ENCODE results near the gene DBNDD1. TPM values are rescaled to one million over a fixed set of nuclear protein-coding genes. Genes with fewer than 3 reads are reported as not detected.
A peak's percentile ranks its signal among the peaks of the same experiment; 100 is the strongest.

Gene DBNDD1
- total RNA-seq, 2 experiments from 2014 or later: 1.2 to 1.5 TPM

GRCh38 chr16:90032674-90033331, 13.5 kb upstream of the DBNDD1 start:
- ATAC-seq: peak; percentile 23
- Mint-ChIP-seq H3K4me1 (no peaks in the 10 kb centered on the region), H3K27ac (no peak overlapping the region), H3K36me3 (ENCODE audit: low read depth) (peaks cover 14% of the 10 kb centered on the region), H3K27me3 (no peaks in the 10 kb centered on the region), H3K4me3 (peak overlapping the region; percentile 22), H3K9me3 (ENCODE audit: low read depth) (peaks cover 6% of the 10 kb centered on the region)
- intact Hi-C loops (cut with DNase I, micrococcal nuclease): no loop called here
- ChIA-PET POLR2A (no interaction called here), CTCF (interaction anchor here (1.6 kb wide), 1 partner anchor 50 kb away, joined by 5 read pairs; no protein-coding TSS in a partner anchor)
- no peak for DNase-seq

- CTCF ChIA-PET: interaction anchor here (1.0 to 1.6 kb wide), 2 partner anchors 50 kb away, joined by 3 to 5 read pairs; no protein-coding TSS in a partner anchor
- no peak for DNase-seq
- ATAC-seq: no peak
- H3K27me3 Mint-ChIP-seq: no peaks in the 10 kb centered on the region
- H3K9me3 Mint-ChIP-seq (ENCODE audit: low read depth): peaks cover 6% of the 10 kb centered on the region
- H3K36me3 Mint-ChIP-seq (ENCODE audit: low read depth): peaks cover 14% of the 10 kb centered on the region
- POLR2A ChIA-PET: no interaction called here
- H3K27ac Mint-ChIP-seq: peak overlapping the region; percentile 47
- peak overlapping the region; percentile 22 for H3K4me3 Mint-ChIP-seq
- H3K4me1 Mint-ChIP-seq: no peaks in the 10 kb centered on the region
- intact Hi-C loops (cut with DNase I, micrococcal nuclease): no loop called here
Observed at GRCh38 chr16:90031931-90032673, 12.8 kb upstream of the DBNDD1 start.

GRCh38 chr16:90031186-90031930, 12.1 kb upstream of the DBNDD1 start:
- ATAC-seq (peak; percentile 44), DNase-seq (no peak)
- peak overlapping the region; percentile 47 for H3K27ac Mint-ChIP-seq
- peaks cover 6% of the 10 kb centered on the region for H3K9me3 Mint-ChIP-seq (ENCODE audit: low read depth)
- intact Hi-C loops (cut with DNase I, micrococcal nuclease): no loop called here
- ChIA-PET POLR2A (interaction anchor here (0.6 kb wide), 1 partner anchor 10 kb away, joined by 5 read pairs; no protein-coding TSS in a partner anchor), CTCF (interaction anchor here (0.9 to 1.0 kb wide), 2 partner anchors 17 to 51 kb away, joined by 3 to 4 read pairs; no protein-coding TSS in a partner anchor)
- H3K27me3 Mint-ChIP-seq: no peaks in the 10 kb centered on the region
- peak overlapping the region; percentile 22 for H3K4me3 Mint-ChIP-seq
- peaks cover 1% of the 10 kb centered on the region for H3K4me1 Mint-ChIP-seq
- peaks cover 14% of the 10 kb centered on the region for H3K36me3 Mint-ChIP-seq (ENCODE audit: low read depth)

- CTCF ChIA-PET: no interaction called here
- DNase-seq (no peak), ATAC-seq (no peak)
- POLR2A ChIA-PET: no interaction called here
- peaks cover 5% of the 10 kb centered on the region for H3K4me1 Mint-ChIP-seq
- peaks cover 14% of the 10 kb centered on the region for H3K36me3 Mint-ChIP-seq (ENCODE audit: low read depth)
- H3K27me3 Mint-ChIP-seq: no peaks in the 10 kb centered on the region
- no peak overlapping the region for H3K4me3 Mint-ChIP-seq
- no peak overlapping the region for H3K27ac Mint-ChIP-seq
- intact Hi-C loops (cut with DNase I, micrococcal nuclease): no loop called here
- H3K9me3 Mint-ChIP-seq (ENCODE audit: low read depth): peaks cover 6% of the 10 kb centered on the region
Observed at GRCh38 chr16:90028985-90029384, 9.7 kb upstream of the DBNDD1 start.

GRCh38 chr16:90027611-90028010, 8.4 kb upstream of the DBNDD1 start:
- Mint-ChIP-seq H3K36me3 (ENCODE audit: low read depth) (peaks cover 13% of the 10 kb centered on the region), H3K27me3 (no peaks in the 10 kb centered on the region), H3K9me3 (ENCODE audit: low read depth) (peaks cover 6% of the 10 kb centered on the region), H3K27ac (no peak overlapping the region), H3K4me3 (no peak overlapping the region), H3K4me1 (peaks cover 5% of the 10 kb centered on the region)
- intact Hi-C loops (cut with DNase I, micrococcal nuclease): no loop called here
- ATAC-seq: no peak
- no peak for DNase-seq
- POLR2A ChIA-PET: no interaction called here
- CTCF ChIA-PET: no interaction called here

- no peak overlapping the region for H3K4me3 Mint-ChIP-seq
- POLR2A ChIA-PET: no interaction called here
- CTCF ChIA-PET: interaction anchor here (0.8 kb wide), 1 partner anchor 8 kb away, joined by 3 read pairs; no protein-coding TSS in a partner anchor
- no peaks in the 10 kb centered on the region for H3K27me3 Mint-ChIP-seq
- DNase-seq (peak; percentile 20), ATAC-seq (no peak)
- no peak overlapping the region for H3K27ac Mint-ChIP-seq
- peaks cover 14% of the 10 kb centered on the region for H3K4me1 Mint-ChIP-seq
- intact Hi-C loops (cut with DNase I, micrococcal nuclease): no loop called here
- H3K9me3 Mint-ChIP-seq (ENCODE audit: low read depth): peaks cover 4% of the 10 kb centered on the region
- H3K36me3 Mint-ChIP-seq (ENCODE audit: low read depth): peaks cover 2% of the 10 kb centered on the region
Observed at GRCh38 chr16:90026135-90026534, 6.9 kb upstream of the DBNDD1 start.

- H3K4me3 Mint-ChIP-seq: peak overlapping the region; percentile 66
- DNase-seq (no peak), ATAC-seq (no peak)
- peaks cover 5% of the 10 kb centered on the region for H3K27me3 Mint-ChIP-seq
- intact Hi-C loops (cut with DNase I, micrococcal nuclease): loop anchor here (2.0 to 5.0 kb wide), 3 partner anchors 28 to 321 kb away; partner anchors contain the start of genes PRDM7 (in 1 of the 2) and SPATA2L (in 1 of the 2)
- peaks cover 21% of the 10 kb centered on the region for H3K4me1 Mint-ChIP-seq
- H3K36me3 Mint-ChIP-seq (ENCODE audit: low read depth): peaks cover 2% of the 10 kb centered on the region
- H3K9me3 Mint-ChIP-seq (ENCODE audit: low read depth): peaks cover 4% of the 10 kb centered on the region
- no peak overlapping the region for H3K27ac Mint-ChIP-seq
- ChIA-PET CTCF (no interaction called here), POLR2A (interaction anchor here (0.6 kb wide), 1 partner anchor 210 kb away, joined by 8 read pairs; no protein-coding TSS in a partner anchor)
Observed at GRCh38 chr16:90023078-90023447, 3.8 kb upstream of the DBNDD1 start.

- peak; percentile 86 for ATAC-seq
- peaks cover 2% of the 10 kb centered on the region for H3K36me3 Mint-ChIP-seq (ENCODE audit: low read depth)
- H3K27ac Mint-ChIP-seq: peak overlapping the region; percentile 77
- H3K4me1 Mint-ChIP-seq: peaks cover 21% of the 10 kb centered on the region
- peak overlapping the region; percentile 66 for H3K4me3 Mint-ChIP-seq
- POLR2A ChIA-PET: interaction anchor here (0.6 to 0.7 kb wide), 2 partner anchors 8 to 209 kb away, joined by 5 to 8 read pairs; no protein-coding TSS in a partner anchor
- CTCF ChIA-PET: interaction anchor here (0.6 to 0.8 kb wide), 2 partner anchors 12 to 14 kb away, joined by 3 read pairs; no protein-coding TSS in a partner anchor
- intact Hi-C loops (cut with DNase I, micrococcal nuclease): loop anchor here (1.0 to 5.0 kb wide), 7 partner anchors 28 to 320 kb away; partner anchors contain the start of genes PRDM7 (in 2 of the 2), DEF8 (in 1 of the 2), FANCA (in 1 of the 2) and SPATA2L (in 1 of the 2)
- H3K9me3 Mint-ChIP-seq (ENCODE audit: low read depth): peaks cover 4% of the 10 kb centered on the region
- peaks cover 5% of the 10 kb centered on the region for H3K27me3 Mint-ChIP-seq
- peak; percentile 92 for DNase-seq
Observed at GRCh38 chr16:90022209-90023077, 3.2 kb upstream of the DBNDD1 start.

- Mint-ChIP-seq H3K27me3 (peaks cover 5% of the 10 kb centered on the region), H3K27ac (no peak overlapping the region), H3K4me1 (peaks cover 17% of the 10 kb centered on the region), H3K9me3 (ENCODE audit: low read depth) (peaks cover 4% of the 10 kb centered on the region), H3K4me3 (no peak overlapping the region), H3K36me3 (ENCODE audit: low read depth) (peaks cover 2% of the 10 kb centered on the region)
- ChIA-PET CTCF (interaction anchor here (0.6 to 1.5 kb wide), 2 partner anchors 12 to 362 kb away, joined by 3 to 4 read pairs; no protein-coding TSS in a partner anchor), POLR2A (interaction anchor here (0.7 kb wide), 1 partner anchor 343 kb away, joined by 3 read pairs; no protein-coding TSS in a partner anchor)
- ATAC-seq (no peak), DNase-seq (no peak)
- intact Hi-C loops (cut with DNase I, micrococcal nuclease): loop anchor here in 1 of 2 experiments (5.0 kb wide), 1 partner anchor 319 kb away; the partner anchor contains the start of gene SPATA2L
Observed at GRCh38 chr16:90020838-90021382, 1.7 kb upstream of the DBNDD1 start.

- ChIA-PET POLR2A (interaction anchor here (0.7 kb wide), 1 partner anchor 342 kb away, joined by 3 read pairs; no protein-coding TSS in a partner anchor), CTCF (interaction anchor here (0.6 to 1.5 kb wide), 3 partner anchors 12 to 361 kb away, joined by 3 to 4 read pairs (median 3); no protein-coding TSS in a partner anchor)
- H3K27me3 Mint-ChIP-seq: peaks cover 5% of the 10 kb centered on the region
- peaks cover 4% of the 10 kb centered on the region for H3K9me3 Mint-ChIP-seq (ENCODE audit: low read depth)
- H3K36me3 Mint-ChIP-seq (ENCODE audit: low read depth): peaks cover 2% of the 10 kb centered on the region
- intact Hi-C loops (cut with DNase I, micrococcal nuclease): loop anchor here in 1 of 2 experiments (5.0 kb wide), 1 partner anchor 318 kb away; the partner anchor contains the start of gene SPATA2L
- no peak for ATAC-seq
- peak overlapping the region; percentile 59 for H3K4me3 Mint-ChIP-seq
- H3K4me1 Mint-ChIP-seq: peaks cover 16% of the 10 kb centered on the region
- no peak for DNase-seq
- H3K27ac Mint-ChIP-seq: peak overlapping the region; percentile 14
Observed at GRCh38 chr16:90020260-90020837, 1.1 kb upstream of the DBNDD1 start.
